GM12872 (cell line): ENCODE data around the gene CEP170.

ENCODE experiments used
- CTCF ChIP-seq: IDR thresholded peaks from 3 replicates; pipeline ENCODE4 v1.5.1; 2011; ENCODE audit warnings: low read depth, mild to moderate bottlenecking, low read length, moderate library complexity; ENCODE audit not compliant: insufficient read depth

The CEP170 gene

GRCh38 chr1:243267471-243267880, 12.4 kb upstream of the CEP170 start:
- TF ChIP-seq CTCF = no peak

GRCh38 chr1:243266231-243266630, 11.2 kb upstream of the CEP170 start:
- no peak for TF ChIP-seq CTCF

- TF ChIP-seq CTCF = no peak
Measured at GRCh38 chr1:243264717-243265116, 9.6 kb upstream of the CEP170 start.

- no peak for TF ChIP-seq CTCF
Measured at GRCh38 chr1:243261390-243261789, 6.3 kb upstream of the CEP170 start.

- no peak for TF ChIP-seq CTCF
Measured at GRCh38 chr1:243260221-243260880, 5.3 kb upstream of the CEP170 start.

- TF ChIP-seq CTCF = no peak
Measured at GRCh38 chr1:243258731-243259130, 3.6 kb upstream of the CEP170 start.

GRCh38 chr1:243257189-243257588, 2.1 kb upstream of the CEP170 start:
- no peak for TF ChIP-seq CTCF
